ENCODE results near the gene MTMR1. TPM values are rescaled to one million over a fixed set of nuclear protein-coding genes. Genes with fewer than 3 reads are reported as not detected.

Gene MTMR1
- total and polyA plus RNA-seq, 2 donors (not counting 3 experiments of a cell fraction or from before 2014, with no cell fraction given), result 17.1 to 20.3 TPM

GRCh38 chrX:150769408-150769807, 76.2 kb downstream of the MTMR1 start:
- no TSS peak for BruUV-seq (replicated peaks)
- no peaks in the 10 kb centered on the region for H3K9me3 ChIP-seq (replicated peaks; ENCODE audit: control insufficient read depth, insufficient read depth, low read length)
- no peak for TF ChIP-seq MYC (IDR thresholded peaks at IDR 0.05; ENCODE audit: low read depth, low read length)
- no peak for TF ChIP-seq JUN (IDR thresholded peaks at IDR 0.05; ENCODE audit: borderline replicate concordance, insufficient read depth, insufficient read length, low read depth)
- no peak for TF ChIP-seq POLR2AphosphoS5 (IDR thresholded peaks at IDR 0.05; ENCODE audit: insufficient read depth, low read depth, low read length)
- no peak for TF ChIP-seq MAX (IDR thresholded peaks at IDR 0.05; ENCODE audit: insufficient read depth, insufficient read length)
- no peak for TF ChIP-seq FOS (IDR thresholded peaks at IDR 0.05; ENCODE audit: borderline replicate concordance, insufficient read depth, low read length)
- TF ChIP-seq, protein P1, sequence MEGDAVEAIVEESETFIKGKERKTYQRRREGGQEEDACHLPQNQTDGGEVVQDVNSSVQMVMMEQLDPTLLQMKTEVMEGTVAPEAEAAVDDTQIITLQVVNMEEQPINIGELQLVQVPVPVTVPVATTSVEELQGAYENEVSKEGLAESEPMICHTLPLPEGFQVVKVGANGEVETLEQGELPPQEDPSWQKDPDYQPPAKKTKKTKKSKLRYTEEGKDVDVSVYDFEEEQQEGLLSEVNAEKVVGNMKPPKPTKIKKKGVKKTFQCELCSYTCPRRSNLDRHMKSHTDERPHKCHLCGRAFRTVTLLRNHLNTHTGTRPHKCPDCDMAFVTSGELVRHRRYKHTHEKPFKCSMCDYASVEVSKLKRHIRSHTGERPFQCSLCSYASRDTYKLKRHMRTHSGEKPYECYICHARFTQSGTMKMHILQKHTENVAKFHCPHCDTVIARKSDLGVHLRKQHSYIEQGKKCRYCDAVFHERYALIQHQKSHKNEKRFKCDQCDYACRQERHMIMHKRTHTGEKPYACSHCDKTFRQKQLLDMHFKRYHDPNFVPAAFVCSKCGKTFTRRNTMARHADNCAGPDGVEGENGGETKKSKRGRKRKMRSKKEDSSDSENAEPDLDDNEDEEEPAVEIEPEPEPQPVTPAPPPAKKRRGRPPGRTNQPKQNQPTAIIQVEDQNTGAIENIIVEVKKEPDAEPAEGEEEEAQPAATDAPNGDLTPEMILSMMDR (IDR thresholded peaks at IDR 0.05; ENCODE audit: extremely low read depth in 1 of 2, insufficient read depth in 1 of 2, low read depth in 1 of 2, low read length in 2 of 2), result no peak
- no peak for TF ChIP-seq POLR2A (IDR thresholded peaks at IDR 0.05; ENCODE audit: low read depth, low read length)
- no peak for TF ChIP-seq EZH2 (IDR thresholded peaks at IDR 0.05; ENCODE audit: borderline replicate concordance, low read depth, low read length, severe bottlenecking)
- TF ChIP-seq GATA2 (IDR thresholded peaks at IDR 0.05; ENCODE audit: insufficient read depth, insufficient read length, low read depth, low read length), result no peak
- no peaks in the 10 kb centered on the region for H4K20me1 ChIP-seq (replicated peaks; ENCODE audit: control insufficient read depth, extremely low read depth, insufficient read depth, low read length)
- H3K9me1 ChIP-seq (replicated peaks; ENCODE audit: control insufficient read depth, extremely low read depth, insufficient read depth, low read length), result no peaks in the 10 kb centered on the region
- H3K9ac ChIP-seq (replicated peaks; ENCODE audit: extremely low read depth, insufficient read depth, low read length), result no peak overlapping the region
- no peak overlapping the region for H2AFZ ChIP-seq (ENCODE audit: low read depth, low read length)
- POLR2A ChIA-PET, result no interaction called here
- DNase-seq (ENCODE audit: low read depth, low spot score) (no peak), FAIRE-seq (no peak)
- no peak overlapping the region for H3K4me3 ChIP-seq (replicated peaks in 1 of 3; ENCODE audit: insufficient read depth in 1 of 3, low read depth in 1 of 3, low read length in 3 of 3)
- dilution Hi-C loops (cut with MboI; ENCODE audit: extremely low pct_ligation_motif_present, low sequenced_read_pairs) (no loop called here), intact Hi-C loops (cut with micrococcal nuclease) (no loop called here)
- no peaks in the 10 kb centered on the region for H3K36me3 ChIP-seq (ENCODE audit: control insufficient read depth in 2 of 2, extremely low read depth in 1 of 2, insufficient read depth in 2 of 2, low read length in 2 of 2)
- H3K27ac ChIP-seq (ENCODE audit: insufficient read depth, low read depth, low read length), result no peak overlapping the region
- no peak overlapping the region for H3K4me2 ChIP-seq (ENCODE audit: insufficient read depth, low read length)
- CTCF ChIA-PET, result interaction anchor here (5.6 kb wide), 1 partner anchor 313 kb away, joined by 315 read pairs; no protein-coding TSS in a partner anchor
- H3K27me3 ChIP-seq (ENCODE audit: control insufficient read depth in 2 of 2, insufficient read depth in 2 of 2, low read length in 2 of 2), result no peaks in the 10 kb centered on the region
- H3K79me2 ChIP-seq (ENCODE audit: control insufficient read depth, insufficient read depth, low read length), result no peaks in the 10 kb centered on the region
- no peaks in the 10 kb centered on the region for H3K4me1 ChIP-seq (ENCODE audit: control insufficient read depth, extremely low read depth, insufficient read depth, low read length)

Measured in endothelial cell of umbilical vein (primary cell).